IPS DF 4.7 (cell line): Measurements from ENCODE around the gene ABHD17B.

ENCODE experiments used
- DNase-seq: peaks from one replicate; pipeline ENCODE4 v3.0.0-alpha.2; 2013; ENCODE audit warnings: low spot score; ENCODE audit errors: extremely low read depth

Gene ABHD17B

DNA sequence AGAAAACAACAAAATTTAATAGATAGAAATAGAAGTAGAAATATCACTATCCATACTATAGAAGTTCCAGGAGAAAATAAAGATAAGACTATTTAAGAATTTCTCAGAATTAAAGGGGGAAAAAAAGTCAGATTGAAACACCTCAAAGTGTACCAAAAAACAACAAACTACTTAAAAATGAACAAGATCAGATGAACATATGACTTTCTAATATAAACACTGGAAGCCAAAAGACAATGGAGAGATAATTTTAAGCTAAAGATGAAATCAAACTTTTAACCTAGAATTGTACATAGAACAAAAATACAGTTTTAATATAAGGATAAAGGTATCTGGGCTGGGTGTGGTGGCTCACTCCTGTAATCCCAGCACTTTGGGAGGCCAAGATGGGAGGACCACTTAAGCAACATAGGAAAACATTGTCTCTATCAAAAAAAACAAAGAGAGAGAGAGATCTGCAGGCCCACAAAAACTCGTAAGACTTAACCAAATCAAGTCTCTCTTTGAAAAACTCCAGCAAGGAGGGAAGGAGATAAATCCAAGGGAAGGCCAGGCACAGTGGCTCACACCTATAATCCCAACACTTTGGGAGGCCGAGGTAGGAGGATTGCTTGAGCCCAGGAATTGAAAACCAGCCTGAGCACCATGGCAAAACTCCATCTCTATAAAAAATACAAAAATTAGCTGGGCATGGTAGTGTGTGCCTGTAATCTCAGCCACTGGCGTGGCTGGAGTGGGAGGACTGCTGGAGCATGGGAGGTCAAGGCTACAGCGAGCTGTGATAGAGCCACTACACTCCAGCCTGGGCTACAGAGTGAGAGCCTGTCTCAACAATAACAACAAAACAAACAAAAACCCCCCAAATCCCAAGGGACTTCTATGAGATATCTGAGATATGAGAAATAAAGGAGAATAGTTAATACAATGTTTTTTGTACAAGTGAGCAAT, 32.4 kb downstream of the ABHD17B start:
- no peak for DNase-seq

GRCh38 chr9:71876829-71877228, 34.2 kb downstream of the ABHD17B start:
- DNase-seq = no peak

DNA sequence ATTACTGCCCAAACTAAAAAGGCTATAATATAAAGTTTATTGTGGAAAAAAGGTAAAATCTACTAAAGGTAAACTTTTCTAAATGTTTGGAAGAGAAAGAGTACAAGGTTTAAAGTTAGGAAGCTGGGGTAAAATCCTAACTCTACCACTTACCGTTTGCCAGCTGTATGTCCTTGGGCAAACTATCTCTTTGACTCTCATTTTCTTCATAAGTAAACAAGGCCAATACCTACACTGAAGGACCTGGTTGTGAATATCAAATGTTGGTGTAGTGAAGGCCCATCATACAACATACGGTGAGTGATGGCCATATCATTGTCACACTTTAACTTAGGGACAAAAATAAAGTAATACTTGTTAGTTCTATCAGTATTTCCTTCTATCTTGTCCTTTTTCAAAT, 34.9 kb downstream of the ABHD17B start:
- no peak for DNase-seq

DNA sequence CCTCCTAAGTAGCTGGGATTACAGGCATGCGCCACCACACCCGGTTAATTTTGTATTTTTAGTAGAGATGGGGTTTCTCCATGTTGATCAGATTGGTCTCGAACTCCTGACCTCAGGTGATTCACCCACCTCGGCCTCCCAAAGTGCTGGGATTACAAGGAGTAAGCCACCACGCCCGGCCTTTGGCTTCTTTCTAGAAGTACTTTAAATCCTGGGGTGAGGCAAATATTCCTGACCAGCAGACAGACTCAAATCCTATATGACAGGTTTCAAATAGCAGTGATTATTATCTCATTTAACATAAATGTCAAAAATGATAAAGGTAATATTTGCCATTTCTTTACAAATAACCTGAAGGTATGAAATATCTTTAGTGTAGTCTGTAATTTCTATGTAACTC, 35.6 kb downstream of the ABHD17B start:
- DNase-seq = no peak

DNA sequence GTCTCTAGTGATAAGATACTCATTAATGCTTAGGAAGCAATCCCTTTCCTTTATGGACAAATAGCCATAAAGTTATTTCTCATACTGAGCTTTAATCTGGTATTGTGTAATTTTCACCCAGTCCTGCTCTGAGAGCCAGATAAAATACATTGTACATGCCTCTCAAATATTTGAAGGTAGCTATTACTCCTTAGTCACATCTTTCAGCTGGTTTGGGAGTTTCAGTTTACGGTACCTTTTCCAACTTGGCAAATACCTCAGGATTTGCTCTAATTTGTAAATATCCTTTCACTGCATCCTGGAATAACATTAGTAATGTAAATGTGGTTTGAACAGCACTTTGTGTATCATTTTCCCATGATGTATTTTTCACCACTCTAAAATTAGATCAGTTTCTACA, 47.4 kb downstream of the ABHD17B start:
- DNase-seq = no peak

- DNase-seq = no peak
Measured at GRCh38 chr9:71861618-71862017, 49.4 kb downstream of the ABHD17B start.

GRCh38 chr9:71859939-71860338, 51.1 kb downstream of the ABHD17B start:
- no peak for DNase-seq

- no peak for DNase-seq
Measured at GRCh38 chr9:71858812-71859211, 52.2 kb downstream of the ABHD17B start.

DNA sequence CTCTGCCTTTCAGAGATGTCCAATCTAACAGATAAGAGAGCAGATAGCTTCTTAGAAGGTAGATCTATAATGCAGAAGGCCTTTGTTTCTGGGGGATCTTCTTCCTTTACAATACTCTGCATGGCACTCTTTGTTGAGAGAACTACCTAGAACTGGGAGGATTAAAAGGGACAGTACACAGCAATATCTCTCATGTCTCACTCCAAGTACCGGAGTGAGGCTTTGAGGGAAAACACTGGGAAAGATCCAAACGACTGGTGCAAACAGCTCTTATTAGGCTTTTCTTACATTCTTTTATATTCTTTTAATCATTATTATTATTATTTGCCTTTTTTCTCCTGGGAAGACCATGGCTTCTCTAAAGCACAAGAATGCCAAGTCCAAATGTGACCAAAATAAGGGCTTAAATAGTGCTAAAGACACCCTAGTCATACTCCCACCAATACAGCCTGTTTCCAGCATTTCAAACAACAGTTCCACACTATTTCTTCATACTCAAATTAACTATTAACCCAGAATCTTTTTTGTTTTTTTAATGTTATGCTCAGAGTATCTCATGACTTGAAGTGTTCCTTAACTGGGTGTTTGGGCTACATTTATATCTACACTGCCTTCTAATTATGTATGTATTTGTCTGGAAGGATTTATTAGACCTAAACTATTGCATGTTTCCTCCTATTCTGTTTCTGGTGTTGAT, 52.7 kb downstream of the ABHD17B start:
- no peak for DNase-seq

GRCh38 chr9:71857159-71857558, 53.8 kb downstream of the ABHD17B start:
- DNase-seq = no peak

GRCh38 chr9:71854811-71855210, 56.2 kb downstream of the ABHD17B start:
- DNase-seq = no peak

DNA sequence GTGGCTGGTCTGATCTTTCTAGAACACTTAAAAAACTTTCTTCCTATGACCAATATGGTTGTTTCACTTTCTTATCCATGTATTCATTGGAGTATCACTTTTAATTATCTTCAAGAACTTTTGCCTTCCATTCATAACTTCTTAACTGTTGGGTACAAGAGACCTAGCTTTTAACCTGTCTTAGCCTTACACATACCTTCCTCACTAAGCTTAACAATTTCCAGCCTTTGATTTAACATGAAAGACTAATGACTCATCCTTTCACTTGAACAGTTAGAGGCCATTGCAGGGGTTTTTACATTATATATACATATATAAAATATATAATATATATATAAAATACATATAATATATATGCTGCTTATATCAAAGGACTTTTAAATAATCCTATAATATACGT, 57.9 kb downstream of the ABHD17B start:
- DNase-seq = no peak

- no peak for DNase-seq
Measured at GRCh38 chr9:71850996-71851395, 60.0 kb downstream of the ABHD17B start.

GRCh38 chr9:71847892-71848291, 63.1 kb downstream of the ABHD17B start:
- DNase-seq = no peak

GRCh38 chr9:71844808-71845207, 66.2 kb downstream of the ABHD17B start:
- no peak for DNase-seq

DNA sequence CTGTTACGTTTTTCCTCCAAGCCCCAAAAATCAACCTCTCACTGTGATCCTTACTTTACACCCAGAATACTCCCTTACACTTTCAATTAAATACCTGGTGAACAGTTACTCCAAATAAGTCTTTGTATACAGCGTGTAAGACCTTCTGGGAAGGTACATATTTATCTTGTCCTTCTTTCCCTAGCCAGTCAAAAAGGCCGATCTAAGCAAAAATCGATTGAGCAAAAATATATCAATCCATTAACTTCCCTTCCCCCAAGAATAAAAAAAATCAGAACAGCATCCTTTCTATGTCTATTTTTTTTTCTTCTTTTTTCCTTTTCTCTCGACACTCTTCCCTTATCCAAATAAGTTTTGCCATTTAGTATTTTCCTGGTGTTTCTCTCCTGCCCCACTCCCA, 71.3 kb downstream of the ABHD17B start:
- no peak for DNase-seq

DNA sequence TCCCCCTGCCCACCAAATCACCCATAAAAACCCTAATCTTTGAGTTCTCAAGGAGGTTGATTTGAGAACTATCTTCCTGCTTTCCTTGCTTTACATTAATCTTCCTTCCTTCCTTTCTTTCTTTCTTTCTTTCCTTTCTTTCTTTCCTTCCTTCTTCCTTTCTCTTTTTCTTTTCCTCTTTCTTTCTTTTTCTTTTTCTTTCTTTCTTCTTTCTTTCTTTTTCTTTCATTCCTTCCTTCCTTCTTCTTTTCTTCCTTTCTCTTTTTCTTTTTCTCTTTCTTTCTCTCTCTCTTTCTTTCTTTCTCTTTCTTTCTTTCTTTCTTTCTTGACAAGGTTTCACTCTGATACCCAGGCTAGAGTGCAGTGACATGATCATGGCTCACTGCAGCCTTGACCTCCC, 75.4 kb downstream of the ABHD17B start:
- no peak for DNase-seq

- DNase-seq = no peak
Measured at GRCh38 chr9:71830929-71831328, 80.1 kb downstream of the ABHD17B start.

DNA sequence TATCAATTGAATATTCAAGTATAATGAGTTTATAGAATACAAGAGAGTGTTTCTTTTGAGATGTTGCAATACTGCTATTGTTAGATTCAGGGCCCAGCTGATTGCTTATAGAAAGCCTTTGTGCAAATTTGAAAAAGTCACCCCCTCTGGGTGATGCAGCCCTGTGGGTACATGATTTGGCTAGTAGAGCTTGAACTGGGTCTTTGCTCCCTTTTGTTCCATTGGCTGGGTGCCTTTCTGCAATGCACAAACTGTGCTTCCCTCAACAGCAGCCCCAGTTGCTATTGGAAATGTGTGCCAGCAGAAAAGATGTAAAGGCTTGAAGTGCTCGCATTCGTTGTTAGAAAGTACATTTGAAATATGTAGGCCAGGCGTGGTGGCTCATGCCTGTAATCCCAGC, 80.8 kb downstream of the ABHD17B start:
- DNase-seq = no peak

- no peak for DNase-seq
Measured at GRCh38 chr9:71826279-71826678, 84.7 kb downstream of the ABHD17B start.

DNA sequence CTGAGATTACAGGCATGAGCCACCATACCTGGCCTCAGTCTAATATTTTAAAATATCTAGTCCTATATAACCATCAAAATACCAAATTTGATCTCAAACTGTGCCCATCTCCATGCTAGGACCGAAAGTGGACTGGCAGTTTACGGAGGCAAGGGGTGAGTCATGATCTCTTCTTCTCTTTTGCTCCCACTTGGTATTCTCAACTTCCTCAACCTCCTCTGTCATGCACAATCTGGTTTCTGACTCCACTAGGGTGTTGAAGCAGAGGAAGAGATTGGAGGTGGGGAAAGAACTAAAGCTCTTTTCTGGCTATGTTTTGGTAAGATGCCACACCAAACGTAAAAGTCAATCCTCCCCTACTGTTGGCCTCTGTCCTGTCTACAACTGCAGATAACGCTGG, 86.7 kb downstream of the ABHD17B start:
- no peak for DNase-seq

- no peak for DNase-seq
Measured at GRCh38 chr9:71822935-71823334, 88.1 kb downstream of the ABHD17B start.

GRCh38 chr9:71822456-71822855, 88.5 kb downstream of the ABHD17B start:
- DNase-seq = no peak
